Urinary bladder (tissue), 4 donors: ENCODE data around the gene ARHGAP24. TPM values are rescaled to one million over a fixed set of nuclear protein-coding genes. Genes with fewer than 3 reads are reported as not detected.

Experiments used
- DNase-seq: peaks from one replicate; pipeline ENCODE4 v3.0.0-alpha.2; 2015; ENCODE audit errors: extremely low spot score
- H3K27ac ChIP-seq: one replicate; pipeline ENCODE4 v1.5.1; 2013; ENCODE audit warnings: low read depth, mild to moderate bottlenecking, moderate library complexity
- H3K36me3 ChIP-seq: one replicate; pipeline ENCODE4 v1.6.1; 2013; ENCODE audit warnings: mild to moderate bottlenecking, moderate library complexity; ENCODE audit not compliant: insufficient read depth
- H3K4me1 ChIP-seq: one replicate; pipeline ENCODE4 v1.6.1; 2013; ENCODE audit warnings: mild to moderate bottlenecking, moderate library complexity; ENCODE audit not compliant: insufficient read depth
- H3K4me3 ChIP-seq: one replicate; pipeline ENCODE4 v1.5.1; 2013; ENCODE audit warnings: low read depth, low read length
- WGBS: extraction: QIAGEN DNeasy Blood & Tissue Kit; methylation state at CpG from one replicate; pipeline ENCODE4 v1.1.7; 2013; 5-methylcytosine and 5-hydroxymethylcytosine counted together
- polyA plus RNA-seq: library from polyadenylated mRNA; stranded (reverse); fragments of 200-250 nt; gene quantifications from one replicate; pipeline ENCODE4 v1.2.3, GENCODE V29; 2013
- total RNA-seq: library from RNA; depleted of rRNA; stranded (reverse); fragments of >200 nt; gene quantifications from one replicate; pipeline ENCODE4 v1.2.3, GENCODE V29; 2014
- donor health status: healthy with polysubstance abuse.
- donor health status: healthy.

The ARHGAP24 gene
- total and polyA plus RNA-seq, 2 donors: 17.5 to 81.0 TPM

DNA sequence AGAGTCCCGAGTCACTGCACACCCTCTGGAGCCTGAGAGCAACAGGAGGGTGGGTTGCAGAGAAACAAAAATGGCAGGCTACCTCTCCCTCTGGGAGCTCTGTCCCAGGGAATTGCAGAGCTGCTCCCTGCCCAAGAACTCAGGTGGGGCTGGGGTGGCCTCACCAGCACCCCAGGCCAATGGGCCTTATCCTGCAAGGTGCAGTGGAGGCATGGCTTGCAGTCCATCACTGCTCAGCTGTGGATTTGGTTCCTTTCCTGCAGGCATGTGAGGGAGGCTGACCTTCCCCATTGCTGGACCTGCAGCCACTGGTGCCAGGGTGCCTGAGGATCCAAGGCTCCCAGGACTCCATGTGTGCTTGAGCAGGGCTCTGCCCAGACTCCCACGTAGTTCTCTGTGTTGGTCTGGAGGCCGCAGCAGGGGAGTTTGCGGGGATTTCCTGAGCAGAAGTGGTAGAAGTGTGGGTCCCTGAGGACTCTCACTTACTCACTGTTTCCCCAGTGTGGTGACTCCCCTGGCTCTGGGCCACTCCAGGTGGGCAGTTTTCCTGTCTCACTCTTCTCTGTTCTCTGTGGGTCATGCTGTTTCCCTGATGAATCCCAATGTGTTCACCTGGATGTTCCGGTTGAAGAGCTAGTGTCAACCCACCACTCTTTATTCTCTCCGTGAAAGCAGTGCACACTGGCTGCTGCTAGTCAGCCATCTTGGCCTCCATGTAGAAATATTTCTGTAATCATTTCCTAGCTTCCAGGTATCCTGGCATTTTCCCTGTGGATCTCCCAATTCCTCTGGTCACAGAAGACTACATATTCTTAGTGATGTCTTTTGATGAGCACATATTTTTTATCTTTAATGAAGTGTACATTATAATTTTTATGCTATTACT, 82.3 kb downstream of the ARHGAP24 start:
- no peaks in the 10 kb centered on the region for H3K4me1 ChIP-seq
- no peak for DNase-seq
- no peak overlapping the region for H3K27ac ChIP-seq
- 73% methylated on average over 6 of the region's 6 CpGs for WGBS
- H3K36me3 ChIP-seq: no peaks in the 10 kb centered on the region
- H3K4me3 ChIP-seq: no peak overlapping the region

DNA sequence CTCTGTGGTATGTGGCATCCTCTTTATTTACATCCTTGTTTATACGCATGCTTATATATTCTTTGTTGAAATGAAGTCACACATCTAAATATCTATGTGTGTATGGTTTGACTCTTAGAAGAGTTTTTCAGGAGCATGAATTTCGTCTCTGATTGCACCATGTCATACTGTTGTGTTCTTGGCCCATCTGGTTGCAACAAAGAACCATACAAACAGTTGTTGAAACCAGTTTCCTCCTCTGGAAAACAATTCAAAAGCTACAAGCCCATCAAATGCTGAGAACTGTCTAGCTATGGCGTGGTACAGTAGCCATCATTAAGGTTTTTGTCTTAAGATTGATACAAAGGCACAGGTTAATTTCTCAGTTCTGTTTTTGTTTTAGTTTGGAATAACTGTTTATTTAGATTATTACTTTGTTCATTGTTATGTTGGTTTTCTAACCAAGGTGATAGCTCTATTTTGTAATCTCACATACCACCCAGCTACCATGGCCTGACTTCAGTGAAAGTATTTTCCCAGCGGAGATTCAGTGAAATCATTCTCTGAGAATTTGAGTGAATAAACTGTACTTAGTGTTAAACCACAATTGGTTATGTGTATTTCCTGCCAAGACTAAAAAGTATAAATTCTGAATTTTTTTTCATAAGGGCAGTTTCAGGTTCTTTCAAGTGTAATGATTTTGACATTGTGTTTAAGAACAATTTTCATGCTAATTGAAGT, 91.0 kb downstream of the ARHGAP24 start:
- no peaks in the 10 kb centered on the region for H3K4me1 ChIP-seq
- DNase-seq: no peak
- no peak overlapping the region for H3K27ac ChIP-seq
- no peaks in the 10 kb centered on the region for H3K36me3 ChIP-seq
- H3K4me3 ChIP-seq: no peak overlapping the region
- WGBS: 91% methylated on average over 4 of the region's 4 CpGs

DNA sequence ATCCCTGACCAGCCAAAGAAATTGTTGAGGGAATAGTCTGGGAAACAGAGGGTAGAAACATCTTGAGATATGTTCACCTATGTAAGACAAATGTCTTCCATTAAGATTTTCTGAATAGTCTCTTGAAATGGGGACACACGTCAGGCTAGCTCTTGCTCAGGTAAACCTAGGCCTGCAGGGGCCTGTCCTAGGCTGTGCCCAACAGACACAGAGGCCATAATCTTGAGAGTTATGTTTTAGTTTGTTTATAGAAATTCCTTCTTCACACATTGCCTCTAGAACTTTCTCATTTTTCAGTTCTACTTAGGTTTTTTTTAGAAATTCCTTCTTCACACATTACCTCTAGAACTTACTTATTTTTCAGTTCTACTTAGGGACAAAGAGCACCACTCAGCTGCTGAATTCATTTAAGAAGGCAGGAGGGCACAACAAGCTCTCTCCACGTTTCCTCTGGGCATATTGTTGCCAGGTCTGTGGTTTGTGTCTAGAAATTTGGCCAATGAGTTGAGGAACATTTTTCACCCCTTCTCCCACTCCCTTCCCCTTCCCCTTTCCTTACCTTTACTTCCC, 94.9 kb downstream of the ARHGAP24 start:
- H3K4me3 ChIP-seq: no peak overlapping the region
- H3K27ac ChIP-seq: no peak overlapping the region
- H3K4me1 ChIP-seq: no peaks in the 10 kb centered on the region
- WGBS: 80% methylated on average over 2 of the region's 2 CpGs
- DNase-seq: no peak
- H3K36me3 ChIP-seq: no peaks in the 10 kb centered on the region

DNA sequence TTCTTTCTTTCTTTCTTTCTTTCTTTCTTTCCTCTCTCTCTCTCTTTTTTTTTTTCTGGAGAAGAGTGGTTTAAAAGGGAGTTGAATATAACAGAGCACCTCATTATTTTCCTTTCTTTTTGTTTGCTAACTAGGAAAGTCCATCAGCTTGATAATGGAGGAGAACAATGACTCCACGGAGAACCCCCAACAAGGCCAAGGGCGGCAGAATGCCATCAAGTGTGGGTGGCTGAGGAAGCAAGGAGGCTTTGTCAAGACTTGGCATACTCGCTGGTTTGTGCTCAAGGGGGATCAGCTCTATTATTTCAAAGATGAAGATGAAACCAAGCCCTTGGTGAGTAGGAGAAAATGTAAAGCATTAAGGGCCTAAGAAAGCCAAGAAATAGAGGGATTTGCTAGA, 95.4 kb downstream of the ARHGAP24 start:
- no peak overlapping the region for H3K4me3 ChIP-seq
- WGBS: 78% methylated on average over 3 of the region's 3 CpGs
- H3K27ac ChIP-seq: no peak overlapping the region
- H3K4me1 ChIP-seq: no peaks in the 10 kb centered on the region
- H3K36me3 ChIP-seq: no peaks in the 10 kb centered on the region
- DNase-seq: no peak

DNA sequence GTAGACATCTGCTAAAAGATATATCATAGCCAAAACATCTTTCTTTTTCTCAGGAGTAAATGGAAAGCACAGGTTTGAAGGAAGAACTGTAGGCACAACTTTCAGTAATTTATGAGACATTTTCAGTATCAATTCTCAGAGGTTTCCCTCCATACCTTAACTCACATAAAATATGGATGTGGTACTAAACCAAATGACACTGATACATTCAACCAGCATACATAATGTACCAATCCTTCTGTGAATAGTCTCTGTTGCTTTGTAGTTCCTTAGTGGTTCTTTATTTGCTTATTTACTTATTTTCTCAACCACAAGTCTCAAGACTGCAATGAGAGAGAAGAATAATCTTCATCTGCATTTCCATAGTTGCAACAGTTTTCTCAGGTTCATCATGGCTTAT, 96.1 kb downstream of the ARHGAP24 start:
- Histone ChIP-seq H3K36me3 (no peaks in the 10 kb centered on the region), H3K27ac (no peak overlapping the region), H3K4me3 (no peak overlapping the region), H3K4me1 (no peaks in the 10 kb centered on the region)
- DNase-seq: no peak

DNA sequence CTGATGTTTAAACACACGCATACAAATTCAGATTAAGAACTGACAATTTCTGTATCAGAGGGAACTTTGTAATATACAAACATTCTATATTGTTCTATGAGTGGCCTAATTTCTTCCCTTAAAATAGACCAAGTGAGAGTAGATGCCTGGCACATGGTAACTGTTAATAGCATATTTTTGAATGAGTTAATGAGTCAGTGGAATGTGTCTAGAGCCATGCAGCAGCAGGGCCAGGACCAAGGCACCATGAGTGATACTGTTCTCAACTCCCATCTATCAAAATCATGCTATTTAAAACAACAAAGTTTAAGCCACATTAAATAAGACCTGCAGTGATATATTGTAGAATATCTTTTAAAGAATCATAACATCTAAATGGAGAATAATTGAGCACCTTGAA, 98.3 kb downstream of the ARHGAP24 start:
- no peak for DNase-seq

DNA sequence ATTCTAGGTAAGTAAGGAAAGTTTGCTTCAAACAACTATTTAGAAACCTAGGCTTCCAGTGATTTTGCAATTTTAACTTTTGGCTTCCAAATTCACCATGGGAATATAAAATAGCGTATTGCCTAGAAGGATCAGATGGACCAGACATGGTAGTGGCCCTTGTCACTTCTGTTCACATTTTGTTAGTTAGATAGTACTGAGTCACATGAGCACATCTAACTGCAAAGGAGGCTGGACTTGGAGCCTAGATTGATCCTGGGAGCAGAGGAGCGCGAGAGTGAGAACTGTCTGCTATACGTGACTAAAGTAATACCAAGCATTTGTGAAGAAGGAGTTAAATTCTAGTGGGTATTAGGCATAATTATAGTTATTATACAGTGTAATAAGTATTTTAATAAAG, 102.4 kb downstream of the ARHGAP24 start:
- H3K4me1 ChIP-seq: no peaks in the 10 kb centered on the region
- 74% methylated on average over 4 of the region's 4 CpGs for WGBS
- no peaks in the 10 kb centered on the region for H3K36me3 ChIP-seq
- no peak overlapping the region for H3K27ac ChIP-seq
- no peak overlapping the region for H3K4me3 ChIP-seq
- no peak for DNase-seq

More for the DNA sequence above, 98.3 kb downstream of the ARHGAP24 start:
- Histone ChIP-seq H3K27ac (no peak overlapping the region), H3K4me3 (no peak overlapping the region), H3K36me3 (no peaks in the 10 kb centered on the region), H3K4me1 (no peaks in the 10 kb centered on the region)
- WGBS: 98% methylated on average over 1 of the region's 1 CpG

DNA sequence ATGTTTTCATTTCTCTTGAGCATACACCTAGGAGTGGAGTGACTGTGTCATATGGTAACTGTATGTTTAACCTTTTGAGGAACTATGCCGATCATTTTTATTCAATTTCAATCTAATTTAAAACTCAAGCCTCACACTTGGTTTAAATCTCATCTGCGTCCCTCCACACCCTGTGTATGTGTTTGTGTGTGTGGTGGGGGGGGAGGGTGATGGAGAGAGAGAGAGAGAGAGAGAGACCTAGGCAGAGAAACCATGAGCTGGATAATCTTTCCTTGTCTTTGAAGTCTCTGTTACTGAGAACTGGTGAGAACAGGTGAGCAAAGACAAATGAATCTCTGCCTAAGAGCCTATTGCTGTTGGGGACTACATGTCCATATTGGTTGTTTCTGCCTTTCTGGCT, 105.0 kb downstream of the ARHGAP24 start:
- H3K27ac ChIP-seq: no peak overlapping the region
- no peaks in the 10 kb centered on the region for H3K36me3 ChIP-seq
- no peak for DNase-seq
- 95% methylated on average over 2 of the region's 2 CpGs for WGBS
- no peak overlapping the region for H3K4me3 ChIP-seq
- H3K4me1 ChIP-seq: no peaks in the 10 kb centered on the region

DNA sequence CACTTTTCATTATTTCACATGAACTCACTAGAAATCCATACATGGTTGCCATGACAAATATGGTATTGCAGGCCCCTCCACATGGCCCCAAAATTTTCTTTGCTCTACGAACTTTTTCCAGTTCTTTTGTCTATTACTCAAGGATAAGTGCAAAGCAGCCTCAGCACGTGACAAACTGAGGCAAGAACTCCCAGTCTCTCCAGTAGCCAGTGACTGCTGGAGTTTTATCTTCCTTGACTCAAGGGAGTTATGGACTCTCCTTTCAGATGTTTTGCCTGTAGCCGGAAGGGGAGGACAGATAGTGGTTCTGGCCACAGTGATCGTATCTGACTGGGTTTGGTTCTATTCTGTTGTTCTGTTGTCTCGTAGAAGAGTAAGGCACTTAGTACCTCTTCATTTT, 105.5 kb downstream of the ARHGAP24 start:
- H3K27ac ChIP-seq: no peak overlapping the region
- no peak for DNase-seq
- no peaks in the 10 kb centered on the region for H3K36me3 ChIP-seq
- H3K4me3 ChIP-seq: no peak overlapping the region
- H3K4me1 ChIP-seq: no peaks in the 10 kb centered on the region
- 95% methylated on average over 5 of the region's 5 CpGs for WGBS

DNA sequence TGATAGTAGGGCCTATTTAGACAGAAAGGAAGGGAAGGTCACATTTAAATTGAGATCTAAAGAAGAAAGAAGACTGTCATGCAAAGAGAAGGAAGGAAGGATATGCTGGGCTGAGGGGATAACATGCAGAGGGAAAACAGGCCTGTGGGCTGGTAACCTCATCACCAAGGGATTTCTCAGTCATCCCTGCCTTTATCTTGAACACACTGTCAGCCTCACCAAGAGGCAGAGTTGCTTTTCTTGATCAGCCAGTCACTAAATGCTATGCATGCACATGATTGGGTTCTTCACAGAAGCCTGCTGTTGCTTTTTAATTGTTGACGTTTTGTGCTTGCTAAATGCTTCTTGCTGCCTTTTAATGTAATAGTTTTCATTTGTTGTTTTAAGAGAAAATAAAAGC, 113.0 kb downstream of the ARHGAP24 start:
- Histone ChIP-seq H3K27ac (no peak overlapping the region), H3K36me3 (no peaks in the 10 kb centered on the region), H3K4me1 (no peaks in the 10 kb centered on the region), H3K4me3 (no peak overlapping the region)
- DNase-seq: no peak
- 65% methylated on average over 1 of the region's 1 CpG for WGBS

DNA sequence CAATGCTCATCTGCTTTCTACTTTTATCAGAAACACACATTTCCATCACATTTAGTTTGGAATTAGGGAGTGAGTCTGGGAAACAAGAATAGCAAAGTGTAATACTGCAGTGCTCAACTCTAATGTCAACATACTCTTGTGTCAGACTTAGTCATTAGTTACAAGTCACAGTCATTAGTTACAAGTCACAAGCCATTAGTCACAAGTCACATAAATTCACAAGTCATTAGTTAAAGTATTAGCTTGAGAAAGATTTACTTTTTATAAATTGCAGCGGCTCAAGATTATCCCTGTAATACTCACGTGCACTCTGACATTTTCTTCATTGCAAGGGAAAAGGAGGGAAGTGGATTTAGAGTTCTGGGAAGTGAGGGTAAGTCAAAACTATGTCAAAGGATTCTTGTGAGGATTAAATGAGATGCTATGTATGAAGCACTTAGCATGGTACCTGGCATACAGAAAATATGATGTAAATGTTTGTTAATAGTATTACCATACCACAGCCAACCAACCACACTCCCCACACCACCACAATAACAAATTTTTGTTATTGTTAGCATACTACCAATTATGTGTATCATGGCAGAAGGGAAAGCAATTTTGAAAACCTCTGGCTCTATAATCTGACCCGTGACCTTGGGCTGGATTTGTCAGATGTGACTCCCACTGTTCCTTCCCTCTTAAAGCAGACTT, 116.6 kb downstream of the ARHGAP24 start:
- 87% methylated on average over 3 of the region's 3 CpGs for WGBS
- H3K4me3 ChIP-seq: no peak overlapping the region
- no peaks in the 10 kb centered on the region for H3K36me3 ChIP-seq
- no peak overlapping the region for H3K27ac ChIP-seq
- DNase-seq: no peak
- H3K4me1 ChIP-seq: no peaks in the 10 kb centered on the region

DNA sequence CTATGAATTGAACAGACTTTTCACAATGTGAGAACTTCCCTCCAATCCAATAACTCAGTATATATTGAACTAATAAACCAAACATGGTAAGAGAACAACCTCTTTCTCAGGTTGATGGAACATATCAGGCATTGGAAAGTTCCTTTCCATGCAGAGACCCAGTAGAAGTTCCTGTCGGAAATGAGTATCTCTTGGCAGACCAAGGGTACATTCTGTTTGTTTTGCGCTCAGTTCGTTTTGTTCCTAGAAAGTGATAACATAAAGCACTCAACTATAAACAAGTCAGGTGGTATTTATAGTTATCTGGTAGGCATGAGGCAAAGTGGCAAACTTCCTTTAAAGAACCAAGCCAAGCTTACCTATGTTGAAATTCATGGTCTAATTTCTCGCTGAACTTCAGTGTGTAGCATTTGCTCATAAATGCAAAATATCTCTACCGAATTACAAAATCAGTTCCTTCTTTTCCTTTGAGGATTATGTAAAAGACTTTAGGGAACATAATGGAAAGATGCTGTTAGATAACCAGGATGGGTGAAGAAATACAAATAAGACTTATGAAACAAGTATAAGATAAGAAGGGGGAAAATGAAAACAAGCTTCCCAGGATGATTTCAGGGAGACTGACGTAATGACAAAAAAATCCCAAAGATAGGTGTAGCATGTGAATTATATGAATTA, 120.3 kb downstream of the ARHGAP24 start:
- Histone ChIP-seq H3K36me3 (no peaks in the 10 kb centered on the region), H3K4me3 (no peak overlapping the region), H3K27ac (no peak overlapping the region), H3K4me1 (no peaks in the 10 kb centered on the region)
- DNase-seq: no peak
- WGBS: 57% methylated on average over 6 of the region's 6 CpGs
